Lower lobe of right lung (tissue), 2 donors: ENCODE data around the gene KCNC3. TPM values are rescaled to one million over a fixed set of nuclear protein-coding genes. Genes with fewer than 3 reads are reported as not detected.

Source experiments
- ATAC-seq, 2 donors: fragments of 200-7000 bp; cut with Tn5 transposase; one replicate each; pipeline ENCODE4 v1.9.1; 2020 to 2022; ENCODE audit warnings: mild to moderate bottlenecking in 2 of 2, moderate library complexity in 2 of 2
- DNase-seq: peaks from one replicate; pipeline ENCODE4 v3.0.0-alpha.2; 2020
- H3K27ac ChIP-seq: fragments of 200-600 bp; one replicate; pipeline ENCODE4 v1.8.0; 2022
- H3K27me3 ChIP-seq: fragments of 200-600 bp; one replicate; pipeline ENCODE4 v1.8.0; 2022; ENCODE audit warnings: low read depth
- H3K36me3 ChIP-seq: fragments of 200-600 bp; one replicate; pipeline ENCODE4 v1.8.0; 2022; ENCODE audit warnings: mild to moderate bottlenecking
- H3K4me1 ChIP-seq: fragments of 200-600 bp; one replicate; pipeline ENCODE4 v1.8.0; 2022
- H3K4me3 ChIP-seq: fragments of 200-600 bp; one replicate; pipeline ENCODE4 v1.8.0; 2022; ENCODE audit warnings: mild to moderate bottlenecking
- H3K9me3 ChIP-seq: fragments of 200-600 bp; one replicate; pipeline ENCODE4 v1.8.0; 2022
- intact Hi-C: fragments of 100-400 bp; cut with DNase I; formaldehyde crosslinking; loops from one replicate; pipeline ENCODE4 v1.11.0; 2022
- total RNA-seq: library from RNA; stranded (reverse); fragmentation: NEBNext Ultra II Directional; extraction: Animal tissue kit (Norgen Biotek cat#: 25700); gene quantifications from one replicate; pipeline ENCODE4 v1.2.1, GENCODE V29; 2021
- TF ChIP-seq, protein P1 (sequence below): fragments of 200-600 bp; IDR thresholded peaks from one replicate; pipeline ENCODE4 v1.8.0; 2022; ENCODE audit warnings: antibody characterized with exemption, mild to moderate bottlenecking
- donor health status: DM: no; HTN: yes; CAD: no; lungs with severe emphysema.

The KCNC3 gene
- total RNA-seq, 1 donor from 2014 or later, result 11.1 TPM

- Histone ChIP-seq H3K4me3 (no peak overlapping the region), H3K36me3 (peaks cover 64% of the 10 kb centered on the region), H3K27ac (no peak overlapping the region), H3K9me3 (no peaks in the 10 kb centered on the region), H3K4me1 (no peaks in the 10 kb centered on the region), H3K27me3 (no peaks in the 10 kb centered on the region)
- TF ChIP-seq, protein P1, sequence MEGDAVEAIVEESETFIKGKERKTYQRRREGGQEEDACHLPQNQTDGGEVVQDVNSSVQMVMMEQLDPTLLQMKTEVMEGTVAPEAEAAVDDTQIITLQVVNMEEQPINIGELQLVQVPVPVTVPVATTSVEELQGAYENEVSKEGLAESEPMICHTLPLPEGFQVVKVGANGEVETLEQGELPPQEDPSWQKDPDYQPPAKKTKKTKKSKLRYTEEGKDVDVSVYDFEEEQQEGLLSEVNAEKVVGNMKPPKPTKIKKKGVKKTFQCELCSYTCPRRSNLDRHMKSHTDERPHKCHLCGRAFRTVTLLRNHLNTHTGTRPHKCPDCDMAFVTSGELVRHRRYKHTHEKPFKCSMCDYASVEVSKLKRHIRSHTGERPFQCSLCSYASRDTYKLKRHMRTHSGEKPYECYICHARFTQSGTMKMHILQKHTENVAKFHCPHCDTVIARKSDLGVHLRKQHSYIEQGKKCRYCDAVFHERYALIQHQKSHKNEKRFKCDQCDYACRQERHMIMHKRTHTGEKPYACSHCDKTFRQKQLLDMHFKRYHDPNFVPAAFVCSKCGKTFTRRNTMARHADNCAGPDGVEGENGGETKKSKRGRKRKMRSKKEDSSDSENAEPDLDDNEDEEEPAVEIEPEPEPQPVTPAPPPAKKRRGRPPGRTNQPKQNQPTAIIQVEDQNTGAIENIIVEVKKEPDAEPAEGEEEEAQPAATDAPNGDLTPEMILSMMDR, result no peak
- ATAC-seq (no peak), DNase-seq (no peak)
- intact Hi-C loops, result no loop called here
These were observed 52.7 kb downstream of the KCNC3 start for GRCh38 chr19:50276370-50277063.

- intact Hi-C loops, result no loop called here
- no peak for DNase-seq
- peaks cover 63% of the 10 kb centered on the region for H3K36me3 ChIP-seq
These were observed 53.4 kb downstream of the KCNC3 start for GRCh38 chr19:50275577-50276368.

DNA sequence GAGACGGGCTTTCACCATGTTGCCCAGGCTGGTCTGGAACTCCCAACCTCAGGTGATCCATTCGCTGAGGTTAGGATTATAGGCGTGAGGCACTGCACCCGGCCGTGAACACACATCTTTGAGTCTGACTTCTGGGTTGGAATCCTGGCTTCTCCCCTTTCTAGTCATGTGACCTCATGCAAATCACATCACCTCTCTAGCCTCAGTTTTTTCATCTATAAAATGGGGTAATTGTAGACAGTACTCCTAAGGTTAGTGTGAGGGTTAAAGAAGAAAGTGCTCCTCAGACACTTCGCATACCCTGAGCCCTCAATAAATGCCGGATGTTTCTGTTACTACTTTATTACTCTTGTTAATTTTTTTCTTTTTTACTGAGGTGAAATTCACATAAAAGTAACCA lies 55.4 kb downstream of the KCNC3 start:
- DNase-seq, result no peak
- H3K4me1 ChIP-seq, result no peaks in the 10 kb centered on the region
- peaks cover 64% of the 10 kb centered on the region for H3K36me3 ChIP-seq
- no peaks in the 10 kb centered on the region for H3K27me3 ChIP-seq
- no peaks in the 10 kb centered on the region for H3K9me3 ChIP-seq
- no peak overlapping the region for H3K27ac ChIP-seq
- intact Hi-C loops, result no loop called here
- TF ChIP-seq, protein P1, result no peak
- H3K4me3 ChIP-seq, result no peak overlapping the region
- no peak for ATAC-seq

More at GRCh38 chr19:50275577-50276368, 53.4 kb downstream of the KCNC3 start:
- H3K27ac ChIP-seq, result no peak overlapping the region
- no peak overlapping the region for H3K4me3 ChIP-seq
- H3K4me1 ChIP-seq, result no peaks in the 10 kb centered on the region
- H3K9me3 ChIP-seq, result no peaks in the 10 kb centered on the region
- ATAC-seq, result no peak
- TF ChIP-seq, protein P1, result no peak
- H3K27me3 ChIP-seq, result no peaks in the 10 kb centered on the region

- Histone ChIP-seq H3K36me3 (peaks cover 63% of the 10 kb centered on the region), H3K4me1 (no peaks in the 10 kb centered on the region), H3K27ac (no peak overlapping the region), H3K4me3 (no peak overlapping the region), H3K27me3 (no peaks in the 10 kb centered on the region), H3K9me3 (no peaks in the 10 kb centered on the region)
- TF ChIP-seq, protein P1, result no peak
- intact Hi-C loops, result no loop called here
- ATAC-seq (peak in 1 of 2 donors; percentile 11), DNase-seq (no peak)
These were observed 56.8 kb downstream of the KCNC3 start for GRCh38 chr19:50272263-50272897.

DNA sequence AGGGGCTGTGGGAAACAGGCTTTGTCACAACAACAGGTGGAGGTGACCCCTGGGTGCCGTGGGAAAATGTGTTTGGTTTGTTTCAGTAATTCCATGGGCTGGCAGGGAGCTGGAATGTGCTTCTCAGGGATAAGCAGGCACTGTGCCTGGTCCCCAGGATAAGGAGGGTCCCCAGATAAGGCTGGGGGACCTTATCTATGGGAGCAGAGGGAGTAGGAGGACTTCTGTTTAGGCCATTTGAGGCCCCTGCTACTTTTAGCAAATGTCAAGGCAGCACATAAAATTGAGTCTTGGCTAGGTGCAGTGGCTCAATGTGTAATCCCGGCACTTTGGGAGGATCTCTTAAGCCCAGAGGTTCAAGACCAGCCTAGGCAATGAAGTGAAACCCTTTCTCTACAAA lies 59.5 kb downstream of the KCNC3 start:
- H3K4me1 ChIP-seq, result no peaks in the 10 kb centered on the region
- DNase-seq (no peak), ATAC-seq (no peak)
- no peak overlapping the region for H3K27ac ChIP-seq
- H3K36me3 ChIP-seq, result peaks cover 43% of the 10 kb centered on the region
- intact Hi-C loops, result no loop called here
- no peak overlapping the region for H3K4me3 ChIP-seq
- no peaks in the 10 kb centered on the region for H3K27me3 ChIP-seq
- H3K9me3 ChIP-seq, result no peaks in the 10 kb centered on the region
- TF ChIP-seq, protein P1, result no peak
